Fibroblast of lung (primary cell): ENCODE results near the gene PLSCR4. TPM values are rescaled to one million over a fixed set of nuclear protein-coding genes. Genes with fewer than 3 reads are reported as not detected.

Experiments used
- DNase-seq, 2 donors: peaks; one replicate each; pipeline versions ENCODE4 v3.0.0 to v3.0.0-alpha.2; 2010; ENCODE audit warnings: low read depth in 2 of 2
- H2AFZ ChIP-seq: 2 replicates; pipeline ENCODE4 v1.5.1; 2012; ENCODE audit warnings: low read length, control low read depth, inconsistent platforms
- H3K27ac ChIP-seq: 2 replicates; pipeline ENCODE4 v1.5.1; 2011; ENCODE audit warnings: low read length, control low read depth; ENCODE audit not compliant: insufficient read depth
- H3K27me3 ChIP-seq: 2 replicates; pipeline ENCODE4 v1.5.1; 2011; ENCODE audit warnings: mild to moderate bottlenecking, low read length; ENCODE audit not compliant: control insufficient read depth, insufficient read depth
- H3K36me3 ChIP-seq: 2 replicates; pipeline ENCODE4 v1.5.1; 2011; ENCODE audit warnings: low read length; ENCODE audit not compliant: control insufficient read depth, insufficient read depth
- H3K4me1 ChIP-seq: 2 replicates; pipeline ENCODE4 v1.5.1; 2011; ENCODE audit warnings: low read length; ENCODE audit not compliant: control insufficient read depth, insufficient read depth; ENCODE audit errors: extremely low read depth
- H3K4me2 ChIP-seq: 2 replicates; pipeline ENCODE4 v1.5.1; 2011; ENCODE audit warnings: low read length, control low read depth; ENCODE audit not compliant: insufficient read depth; ENCODE audit errors: extremely low read depth
- H3K4me3 ChIP-seq, 4 experiments: fragments of 200-600 bp in 1 of 4; sonication (generic) in 1 of 4; replicated peaks in 1 of 4; 2 replicates each; pipeline ENCODE4 v1.5.1; 2011 to 2016; ENCODE audit warnings: low read length in 4 of 4, low read depth in 3 of 4, mild to moderate bottlenecking in 3 of 4, control low read depth in 2 of 4, inconsistent platforms in 1 of 4, mixed read lengths in 1 of 4; ENCODE audit not compliant: insufficient read depth in 1 of 4; ENCODE audit errors: control extremely low read depth in 1 of 4
- H3K79me2 ChIP-seq: 2 replicates; pipeline ENCODE4 v1.5.1; 2012; ENCODE audit warnings: mild to moderate bottlenecking, low read length, inconsistent platforms; ENCODE audit not compliant: control insufficient read depth, insufficient read depth
- H3K9ac ChIP-seq: 2 replicates; pipeline ENCODE4 v1.5.1; 2011; ENCODE audit warnings: mild to moderate bottlenecking, low read length, control low read depth; ENCODE audit not compliant: insufficient read depth
- H3K9me3 ChIP-seq: 2 replicates; pipeline ENCODE4 v1.5.1; 2012; ENCODE audit warnings: low read depth, low read length; ENCODE audit not compliant: control insufficient read depth, insufficient read depth
- H4K20me1 ChIP-seq: 2 replicates; pipeline ENCODE4 v1.5.1; 2011; ENCODE audit warnings: low read length; ENCODE audit not compliant: control insufficient read depth, insufficient read depth; ENCODE audit errors: extremely low read depth
- EZH2 ChIP-seq: IDR thresholded peaks from 2 replicates; pipeline ENCODE4 v1.5.1; 2012; ENCODE audit warnings: low read length, control low read depth, mild to moderate bottlenecking; ENCODE audit errors: missing control alignments
- polyA plus RNA-seq, 2 donors: library from polyadenylated mRNA; depleted of rRNA in 1 of 2; stranded (reverse) in 1 of 2; unstranded in 1 of 2; fragments of >200 nt; gene quantifications; 2 replicates each; pipeline ENCODE4 v1.2.1, GENCODE V29; 2011 to 2012; ENCODE audit warnings: missing spikeins in 1 of 2
- total RNA-seq: library from RNA; depleted of rRNA; stranded (reverse); fragments of >200 nt; gene quantifications from 2 replicates; pipeline ENCODE4 v1.2.1, GENCODE V29; 2014
- TF ChIP-seq, protein P1 (sequence below), 2 donors: IDR thresholded peaks in 1 of 2; conservative IDR thresholded peaks in 1 of 2; 1 replicate in 1 of 2; 2 replicates in 1 of 2; pipeline ENCODE4 v1.5.1; 2011 to 2012; ENCODE audit warnings: low read length in 2 of 2, control low read depth in 1 of 2, inconsistent platforms in 1 of 2, low read depth in 1 of 2, mild to moderate bottlenecking in 1 of 2

PLSCR4 gene
- total and polyA plus RNA-seq, 2 donors (not counting 1 experiment from before 2014, with no cell fraction given): 36.7 to 57.6 TPM

- no peak overlapping the region for H3K9ac ChIP-seq
- peaks cover 6% of the 10 kb centered on the region for H3K4me1 ChIP-seq
- H4K20me1 ChIP-seq: no peaks in the 10 kb centered on the region
- H3K9me3 ChIP-seq: no peaks in the 10 kb centered on the region
- no peak overlapping the region for H3K27ac ChIP-seq
- no peak for DNase-seq
- no peak overlapping the region for H2AFZ ChIP-seq
- TF ChIP-seq, protein P1, sequence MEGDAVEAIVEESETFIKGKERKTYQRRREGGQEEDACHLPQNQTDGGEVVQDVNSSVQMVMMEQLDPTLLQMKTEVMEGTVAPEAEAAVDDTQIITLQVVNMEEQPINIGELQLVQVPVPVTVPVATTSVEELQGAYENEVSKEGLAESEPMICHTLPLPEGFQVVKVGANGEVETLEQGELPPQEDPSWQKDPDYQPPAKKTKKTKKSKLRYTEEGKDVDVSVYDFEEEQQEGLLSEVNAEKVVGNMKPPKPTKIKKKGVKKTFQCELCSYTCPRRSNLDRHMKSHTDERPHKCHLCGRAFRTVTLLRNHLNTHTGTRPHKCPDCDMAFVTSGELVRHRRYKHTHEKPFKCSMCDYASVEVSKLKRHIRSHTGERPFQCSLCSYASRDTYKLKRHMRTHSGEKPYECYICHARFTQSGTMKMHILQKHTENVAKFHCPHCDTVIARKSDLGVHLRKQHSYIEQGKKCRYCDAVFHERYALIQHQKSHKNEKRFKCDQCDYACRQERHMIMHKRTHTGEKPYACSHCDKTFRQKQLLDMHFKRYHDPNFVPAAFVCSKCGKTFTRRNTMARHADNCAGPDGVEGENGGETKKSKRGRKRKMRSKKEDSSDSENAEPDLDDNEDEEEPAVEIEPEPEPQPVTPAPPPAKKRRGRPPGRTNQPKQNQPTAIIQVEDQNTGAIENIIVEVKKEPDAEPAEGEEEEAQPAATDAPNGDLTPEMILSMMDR (conservative IDR thresholded peaks at IDR 0.05 in 1 of 2, IDR thresholded peaks at IDR 0.05 in 1 of 2; ENCODE audit: low read depth in 1 of 2, low read length in 2 of 2): no peak
- no peak for TF ChIP-seq EZH2
- no peak overlapping the region for H3K4me2 ChIP-seq
- no peaks in the 10 kb centered on the region for H3K36me3 ChIP-seq
- H3K79me2 ChIP-seq: peaks cover 39% of the 10 kb centered on the region
- no peak overlapping the region for H3K4me3 ChIP-seq
- no peaks in the 10 kb centered on the region for H3K27me3 ChIP-seq
These were observed 97.5 kb downstream of the PLSCR4 start for GRCh38 chr3:146153429-146153828.

DNA sequence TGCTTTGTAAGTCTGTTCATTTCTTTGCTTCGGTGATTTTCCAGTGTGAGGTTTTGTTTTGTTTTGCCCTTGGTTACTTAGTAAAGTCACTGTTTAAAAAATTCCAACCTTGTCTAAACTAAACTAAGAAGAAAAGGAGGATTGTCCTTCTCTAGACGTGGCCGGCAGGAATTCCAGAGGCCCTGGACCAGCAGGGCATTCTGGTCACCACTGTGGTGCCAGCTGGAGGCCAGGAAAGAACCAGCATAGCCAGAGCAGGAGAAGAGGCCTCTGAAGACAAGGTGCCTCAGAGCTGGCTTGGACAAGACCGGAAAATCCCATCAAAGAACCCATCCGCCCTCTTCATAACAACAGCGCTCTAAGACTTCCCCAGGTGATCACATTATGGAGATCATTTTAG lies 98.1 kb downstream of the PLSCR4 start:
- no peak for DNase-seq
- H3K9me3 ChIP-seq: no peaks in the 10 kb centered on the region
- no peak overlapping the region for H3K9ac ChIP-seq
- H2AFZ ChIP-seq: no peak overlapping the region
- H3K4me2 ChIP-seq: no peak overlapping the region
- H3K79me2 ChIP-seq: peaks cover 34% of the 10 kb centered on the region
- H3K4me3 ChIP-seq: no peak overlapping the region
- H4K20me1 ChIP-seq: no peaks in the 10 kb centered on the region
- no peaks in the 10 kb centered on the region for H3K36me3 ChIP-seq
- no peaks in the 10 kb centered on the region for H3K27me3 ChIP-seq
- peaks cover 4% of the 10 kb centered on the region for H3K4me1 ChIP-seq
- TF ChIP-seq, protein P1 (conservative IDR thresholded peaks at IDR 0.05 in 1 of 2, IDR thresholded peaks at IDR 0.05 in 1 of 2; ENCODE audit: low read depth in 1 of 2, low read length in 2 of 2): no peak
- no peak for TF ChIP-seq EZH2
- no peak overlapping the region for H3K27ac ChIP-seq

- H4K20me1 ChIP-seq: no peaks in the 10 kb centered on the region
- no peaks in the 10 kb centered on the region for H3K27me3 ChIP-seq
- no peak for TF ChIP-seq EZH2
- TF ChIP-seq, protein P1 (conservative IDR thresholded peaks at IDR 0.05 in 1 of 2, IDR thresholded peaks at IDR 0.05 in 1 of 2; ENCODE audit: low read depth in 1 of 2, low read length in 2 of 2): peak; percentile 28 to 60
- no peak overlapping the region for H3K4me3 ChIP-seq
- H3K79me2 ChIP-seq: peaks cover 29% of the 10 kb centered on the region
- H3K27ac ChIP-seq: no peak overlapping the region
- no peak overlapping the region for H3K4me2 ChIP-seq
- no peaks in the 10 kb centered on the region for H3K36me3 ChIP-seq
- DNase-seq: peak in 1 of 2 donors; percentile 66
- peaks cover 3% of the 10 kb centered on the region for H3K4me1 ChIP-seq
- no peak overlapping the region for H2AFZ ChIP-seq
- H3K9me3 ChIP-seq: no peaks in the 10 kb centered on the region
- H3K9ac ChIP-seq: no peak overlapping the region
These were observed 102.4 kb downstream of the PLSCR4 start for GRCh38 chr3:146148468-146148931.
